Measurements from ENCODE around the gene WDR62. TPM values are rescaled to one million over a fixed set of nuclear protein-coding genes. Genes with fewer than 3 reads are reported as not detected.

Gene WDR62
- total RNA-seq: 10 to 100 TPM; 19.1 to 20.4 TPM

- H3K27me3 Mint-ChIP-seq: no peaks in the 10 kb centered on the region
- DNase-seq: peak; percentile 95
- H3K36me3 Mint-ChIP-seq: peaks cover 2% of the 10 kb centered on the region
- peak within 1 kb of the TSS; percentile 97 for H3K27ac Mint-ChIP-seq
- H3K9me3 Mint-ChIP-seq: no peaks in the 10 kb centered on the region
- H3K4me3 Mint-ChIP-seq: peak within 1 kb of the TSS; percentile 98
- H3K4me1 Mint-ChIP-seq: peaks cover 26% of the 10 kb centered on the region
Observed at GRCh38 chr19:36054733-36055686, at the start of gene WDR62. Gene WDR62, plus strand, starts transcription at chr19:36054897. Its CDS starts 75 bp downstream, at chr19:36054972.

- no peak overlapping the region for H3K4me3 Mint-ChIP-seq
- H3K36me3 Mint-ChIP-seq: peaks cover 18% of the 10 kb centered on the region
- peaks cover 10% of the 10 kb centered on the region for H3K4me1 Mint-ChIP-seq
- no peak overlapping the region for H3K27ac Mint-ChIP-seq
- H3K27me3 Mint-ChIP-seq: no peaks in the 10 kb centered on the region
- H3K9me3 Mint-ChIP-seq: no peaks in the 10 kb centered on the region
- DNase-seq: no peak
Observed at GRCh38 chr19:36006955-36007354, 47.7 kb upstream of the WDR62 start.

- H3K27ac Mint-ChIP-seq: no peak within 1 kb of the TSS
- peaks cover 17% of the 10 kb centered on the region for H3K4me1 Mint-ChIP-seq
Observed at GRCh38 chr19:36008336-36008978, 46.2 kb upstream of the WDR62 start, which contains the start of gene SYNE4. Gene SYNE4, minus strand, starts transcription at chr19:36008813. Its CDS starts 132 bp downstream, at chr19:36008681.

GRCh38 chr19:36009220-36009619 lies 45.5 kb upstream of the WDR62 start:
- Mint-ChIP-seq H3K9me3 (no peaks in the 10 kb centered on the region), H3K36me3 (peaks cover 11% of the 10 kb centered on the region), H3K4me3 (peak overlapping the region; percentile 61), H3K27me3 (no peaks in the 10 kb centered on the region), H3K4me1 (peaks cover 18% of the 10 kb centered on the region), H3K27ac (no peak overlapping the region)
- peak; percentile 70 for DNase-seq

More at GRCh38 chr19:36008336-36008978, 46.2 kb upstream of the WDR62 start, which contains the start of gene SYNE4:
- DNase-seq: no peak
- H3K27me3 Mint-ChIP-seq: no peaks in the 10 kb centered on the region
- peak within 1 kb of the TSS; percentile 61 for H3K4me3 Mint-ChIP-seq
- H3K9me3 Mint-ChIP-seq: no peaks in the 10 kb centered on the region
- H3K36me3 Mint-ChIP-seq: peaks cover 11% of the 10 kb centered on the region

- no peaks in the 10 kb centered on the region for H3K27me3 Mint-ChIP-seq
- no peak for DNase-seq
- H3K4me1 Mint-ChIP-seq: peaks cover 22% of the 10 kb centered on the region
- no peak overlapping the region for H3K27ac Mint-ChIP-seq
- peak overlapping the region; percentile 61 for H3K4me3 Mint-ChIP-seq
- H3K36me3 Mint-ChIP-seq: peaks cover 11% of the 10 kb centered on the region
- H3K9me3 Mint-ChIP-seq: no peaks in the 10 kb centered on the region
Observed at GRCh38 chr19:36009633-36010379, 44.9 kb upstream of the WDR62 start.

GRCh38 chr19:36010402-36010801 lies 44.3 kb upstream of the WDR62 start:
- H3K9me3 Mint-ChIP-seq: no peaks in the 10 kb centered on the region
- H3K36me3 Mint-ChIP-seq: peaks cover 11% of the 10 kb centered on the region
- no peak overlapping the region for H3K4me3 Mint-ChIP-seq
- DNase-seq: no peak
- peaks cover 28% of the 10 kb centered on the region for H3K4me1 Mint-ChIP-seq
- no peak overlapping the region for H3K27ac Mint-ChIP-seq
- no peaks in the 10 kb centered on the region for H3K27me3 Mint-ChIP-seq

- DNase-seq: no peak
- no peaks in the 10 kb centered on the region for H3K9me3 Mint-ChIP-seq
- peak overlapping the region; percentile 95 for H3K27ac Mint-ChIP-seq
- peaks cover 14% of the 10 kb centered on the region for H3K36me3 Mint-ChIP-seq
- peaks cover 33% of the 10 kb centered on the region for H3K4me1 Mint-ChIP-seq
- H3K4me3 Mint-ChIP-seq: peak overlapping the region; percentile 97
- H3K27me3 Mint-ChIP-seq: no peaks in the 10 kb centered on the region
Observed at GRCh38 chr19:36013280-36014011, 41.3 kb upstream of the WDR62 start.

- Mint-ChIP-seq H3K9me3 (no peaks in the 10 kb centered on the region), H3K4me1 (peaks cover 30% of the 10 kb centered on the region), H3K4me3 (peak within 1 kb of the TSS; percentile 97), H3K27ac (peak within 1 kb of the TSS; percentile 95), H3K36me3 (peaks cover 15% of the 10 kb centered on the region), H3K27me3 (no peaks in the 10 kb centered on the region)
- peak; percentile 100 for DNase-seq
Observed at GRCh38 chr19:36014012-36014924, 40.4 kb upstream of the WDR62 start, which contains the start of gene ALKBH6. Gene ALKBH6, minus strand, starts transcription at chr19:36014213. Its CDS starts 816 bp downstream, at chr19:36013397.

- Mint-ChIP-seq H3K27ac (no peak overlapping the region), H3K4me1 (peaks cover 15% of the 10 kb centered on the region), H3K9me3 (no peaks in the 10 kb centered on the region), H3K36me3 (peaks cover 9% of the 10 kb centered on the region), H3K27me3 (no peaks in the 10 kb centered on the region), H3K4me3 (no peak overlapping the region)
- DNase-seq: no peak
Observed at GRCh38 chr19:36019061-36019670, 35.5 kb upstream of the WDR62 start.

GRCh38 chr19:36023432-36023831 lies 31.3 kb upstream of the WDR62 start:
- Mint-ChIP-seq H3K36me3 (peaks cover 6% of the 10 kb centered on the region), H3K4me1 (no peaks in the 10 kb centered on the region), H3K27me3 (no peaks in the 10 kb centered on the region), H3K27ac (no peak overlapping the region), H3K4me3 (no peak overlapping the region), H3K9me3 (no peaks in the 10 kb centered on the region)
- no peak for DNase-seq

GRCh38 chr19:36025541-36025940 lies 29.2 kb upstream of the WDR62 start:
- H3K27me3 Mint-ChIP-seq: no peaks in the 10 kb centered on the region
- no peak overlapping the region for H3K27ac Mint-ChIP-seq
- H3K9me3 Mint-ChIP-seq: no peaks in the 10 kb centered on the region
- no peak for DNase-seq
- peaks cover 11% of the 10 kb centered on the region for H3K36me3 Mint-ChIP-seq
- H3K4me3 Mint-ChIP-seq: no peak overlapping the region
- no peaks in the 10 kb centered on the region for H3K4me1 Mint-ChIP-seq

- no peaks in the 10 kb centered on the region for H3K27me3 Mint-ChIP-seq
- H3K36me3 Mint-ChIP-seq: peaks cover 12% of the 10 kb centered on the region
- no peak overlapping the region for H3K27ac Mint-ChIP-seq
- DNase-seq: no peak
- H3K4me3 Mint-ChIP-seq: no peak overlapping the region
- H3K4me1 Mint-ChIP-seq: no peaks in the 10 kb centered on the region
- H3K9me3 Mint-ChIP-seq: no peaks in the 10 kb centered on the region
Observed at GRCh38 chr19:36026091-36026876, 28.4 kb upstream of the WDR62 start.

Measured in activated naive CD8-positive, alpha-beta T cell treated with anti-CD3 and anti-CD28 coated beads for 36 hours (primary cell).